GM23338 (cell line): ENCODE results near the gene GDPD4. TPM values are rescaled to one million over a fixed set of nuclear protein-coding genes. Genes with fewer than 3 reads are reported as not detected.

ENCODE experiments used
- ATAC-seq: fragments of 200-7000 bp; cut with Tn5 transposase; 3 replicates; pipeline ENCODE4 v1.9.1; 2020
- DNase-seq: peaks from one replicate; pipeline ENCODE4 v3.0.0-alpha.2; 2015; ENCODE audit warnings: low spot score
- H2AFZ ChIP-seq: fragments of 200-600 bp; sonication (generic); 2 replicates; pipeline ENCODE4 v1.8.0; 2016; ENCODE audit warnings: antibody characterized with exemption, mild to moderate bottlenecking, moderate library complexity
- H3F3A ChIP-seq: fragments of 200-600 bp; sonication (generic); replicated peaks from 2 replicates; pipeline ENCODE4 v1.8.0; 2017; ENCODE audit warnings: antibody characterized with exemption, mixed run types, low read depth
- H3K27ac ChIP-seq: fragments of 200-600 bp; sonication (generic); 2 replicates; pipeline ENCODE4 v1.6.1; 2016; ENCODE audit warnings: low read depth
- H3K27me3 ChIP-seq: fragments of 200-600 bp; sonication (generic); 2 replicates; pipeline ENCODE4 v1.8.0; 2016; ENCODE audit warnings: mild to moderate bottlenecking, mixed run types, moderate library complexity; ENCODE audit not compliant: insufficient read depth
- H3K36me3 ChIP-seq: fragments of 200-600 bp; sonication (generic); 2 replicates; pipeline ENCODE4 v1.8.0; 2016; ENCODE audit warnings: mild to moderate bottlenecking; ENCODE audit not compliant: insufficient read depth
- H3K4me1 ChIP-seq: fragments of 200-600 bp; sonication (generic); 2 replicates; pipeline ENCODE4 v1.8.0; 2016; ENCODE audit warnings: mild to moderate bottlenecking, moderate library complexity; ENCODE audit not compliant: insufficient read depth
- H3K4me2 ChIP-seq: fragments of 200-600 bp; sonication (generic); 2 replicates; pipeline ENCODE4 v1.7.1; 2017; ENCODE audit warnings: mixed run types
- H3K4me3 ChIP-seq: fragments of 200-600 bp; sonication (generic); 2 replicates; pipeline ENCODE4 v1.6.1; 2016; ENCODE audit warnings: mixed run types
- H3K79me2 ChIP-seq: fragments of 200-600 bp; sonication (generic); replicated peaks from 2 replicates; pipeline ENCODE4 v1.8.0; 2017; ENCODE audit warnings: mild to moderate bottlenecking; ENCODE audit not compliant: insufficient read depth
- H3K9me2 ChIP-seq: fragments of 200-600 bp; sonication (generic); 2 replicates; pipeline ENCODE4 v1.8.0; 2017; ENCODE audit not compliant: insufficient read depth
- H4K20me1 ChIP-seq: fragments of 200-600 bp; sonication (generic); replicated peaks from 2 replicates; pipeline ENCODE4 v1.8.0; 2017; ENCODE audit warnings: mild to moderate bottlenecking; ENCODE audit not compliant: insufficient read depth
- H3K27ac Mint-ChIP-seq: 2 replicates; pipeline ENCODE4 v1.8.0; 2020; ENCODE audit warnings: inconsistent platforms, mild to moderate bottlenecking, moderate library complexity, mixed read lengths
- H3K27me3 Mint-ChIP-seq: 3 replicates; pipeline ENCODE4 v1.8.0; 2022; ENCODE audit warnings: low read depth, mild to moderate bottlenecking, moderate library complexity, mixed read lengths, inconsistent platforms; ENCODE audit not compliant: insufficient read depth, poor library complexity
- H3K36me3 Mint-ChIP-seq: 3 replicates; pipeline ENCODE4 v1.8.0; 2021; ENCODE audit warnings: low read depth, mild to moderate bottlenecking, inconsistent platforms, moderate library complexity, mixed read lengths
- H3K4me1 Mint-ChIP-seq: 3 replicates; pipeline ENCODE4 v1.8.0; 2020; ENCODE audit warnings: mild to moderate bottlenecking, inconsistent platforms, mixed read lengths
- H3K4me3 Mint-ChIP-seq: 3 replicates; pipeline ENCODE4 v1.8.0; 2021; ENCODE audit warnings: moderate library complexity, mild to moderate bottlenecking, inconsistent platforms, mixed read lengths
- H3K9me3 Mint-ChIP-seq: 3 replicates; pipeline ENCODE4 v1.8.0; 2020; ENCODE audit warnings: moderate library complexity, mild to moderate bottlenecking, inconsistent platforms, mixed read lengths
- CREB1 ChIP-seq: fragments of 250-450 bp; sonication (Bioruptor Pico); IDR thresholded peaks from 2 replicates; pipeline ENCODE4 v1.5.0; 2020; ENCODE audit warnings: low read depth, mild to moderate bottlenecking, moderate library complexity
- EZH2 ChIP-seq: fragments of 200-600 bp; sonication (generic); IDR thresholded peaks from one replicate; pipeline ENCODE4 v1.8.0; 2017; ENCODE audit warnings: antibody characterized with exemption, mild to moderate bottlenecking, low read depth; ENCODE audit not compliant: unreplicated experiment
- EZH2phosphoT487 ChIP-seq: fragments of 200-600 bp; sonication (generic); IDR thresholded peaks from one replicate; pipeline ENCODE4 v1.8.1; 2018; ENCODE audit warnings: antibody characterized with exemption; ENCODE audit not compliant: unreplicated experiment
- JUNB ChIP-seq: IDR thresholded peaks from one replicate; pipeline ENCODE4 v1.6.1; 2016; ENCODE audit warnings: antibody characterized with exemption; ENCODE audit not compliant: unreplicated experiment
- NANOG ChIP-seq: IDR thresholded peaks from 2 replicates; pipeline ENCODE4 v1.6.1; 2016; ENCODE audit warnings: antibody characterized with exemption, borderline replicate concordance
- POLR2AphosphoS5 ChIP-seq: IDR thresholded peaks from 2 replicates; pipeline ENCODE4 v1.6.1; 2016; ENCODE audit warnings: antibody characterized with exemption, low read depth
- STAT1 ChIP-seq: IDR thresholded peaks from one replicate; pipeline ENCODE4 v1.6.1; 2016; ENCODE audit warnings: antibody characterized with exemption; ENCODE audit not compliant: unreplicated experiment
- ZNF114 ChIP-seq: fragments of 250-450 bp; sonication (Bioruptor Pico); IDR thresholded peaks from 2 replicates; pipeline ENCODE4 v1.5.0; 2020; ENCODE audit warnings: mild to moderate bottlenecking, moderate library complexity
- ZNF331 ChIP-seq: fragments of 250-450 bp; sonication (Bioruptor Pico); IDR thresholded peaks from 2 replicates; pipeline ENCODE4 v1.5.0; 2020; ENCODE audit warnings: low read depth, mild to moderate bottlenecking, moderate library complexity
- polyA plus RNA-seq: library from polyadenylated mRNA; unstranded; fragments of >200 nt; fragmentation: Nextera tagmentation; extraction: Ambion mirVana; gene quantifications from 2 replicates; pipeline ENCODE4 v1.2.1, GENCODE V29; 2016
- total RNA-seq: library from RNA; depleted of rRNA; stranded (reverse); fragments of >200 nt; shearing (Covaris generic); gene quantifications from 2 replicates; pipeline ENCODE4 v1.2.3, GENCODE V29; 2014
- TF ChIP-seq, protein P1 (sequence below): IDR thresholded peaks from one replicate; pipeline ENCODE4 v1.6.1; 2018; ENCODE audit warnings: antibody characterized with exemption; ENCODE audit not compliant: unreplicated experiment
- TF ChIP-seq, protein P2 (sequence below): fragments of 250-450 bp; sonication (Bioruptor Pico); IDR thresholded peaks from 2 replicates; pipeline ENCODE4 v1.5.0; 2020; ENCODE audit warnings: mild to moderate bottlenecking, moderate library complexity

Gene GDPD4
- total and polyA plus RNA-seq, 2 experiments from 2014 or later, result not detected

DNA sequence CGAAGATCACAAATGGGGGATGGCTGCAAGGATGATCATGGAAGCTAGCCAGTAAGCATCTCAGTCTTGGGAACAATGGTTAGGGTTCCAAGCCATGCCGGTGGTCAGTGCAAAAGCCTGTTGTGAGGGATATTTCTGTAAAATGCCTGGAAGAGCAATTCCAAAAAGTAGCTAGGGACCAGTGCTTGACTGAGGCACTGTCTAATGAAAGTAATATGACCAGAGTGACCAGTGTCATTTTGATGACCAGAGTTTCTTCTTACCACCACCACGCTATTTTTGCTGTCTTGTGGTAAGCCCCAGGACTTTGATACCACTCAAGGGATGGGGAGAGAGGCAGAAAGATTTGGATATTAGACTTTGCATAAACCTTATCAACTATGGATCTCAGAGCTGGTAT is 18.4 kb downstream of the GDPD4 start:
- H3K79me2 ChIP-seq, result no peaks in the 10 kb centered on the region
- no peak overlapping the region for H3K27ac Mint-ChIP-seq
- ATAC-seq (no peak), DNase-seq (no peak)
- H3K36me3 Mint-ChIP-seq, result no peaks in the 10 kb centered on the region
- H3K27me3 Mint-ChIP-seq, result no peaks in the 10 kb centered on the region
- H4K20me1 ChIP-seq, result no peaks in the 10 kb centered on the region
- H3K4me2 ChIP-seq, result no peak overlapping the region
- H3K27ac ChIP-seq, result no peak overlapping the region
- no peak overlapping the region for H2AFZ ChIP-seq
- H3K4me1 ChIP-seq, result no peaks in the 10 kb centered on the region
- H3K36me3 ChIP-seq, result no peaks in the 10 kb centered on the region
- H3F3A ChIP-seq, result no peaks in the 10 kb centered on the region
- H3K9me3 Mint-ChIP-seq, result no peaks in the 10 kb centered on the region
- no peak overlapping the region for H3K4me3 Mint-ChIP-seq
- no peaks in the 10 kb centered on the region for H3K4me1 Mint-ChIP-seq
- no peaks in the 10 kb centered on the region for H3K27me3 ChIP-seq
- H3K4me3 ChIP-seq, result no peak overlapping the region
- TF ChIP-seq POLR2AphosphoS5 (no peak), STAT1 (no peak), EZH2phosphoT487 (no peak), JUNB (no peak), EZH2 (no peak), CREB1 (CRISPR knock-in tag) (no peak)
- H3K9me2 ChIP-seq, result no peaks in the 10 kb centered on the region

DNA sequence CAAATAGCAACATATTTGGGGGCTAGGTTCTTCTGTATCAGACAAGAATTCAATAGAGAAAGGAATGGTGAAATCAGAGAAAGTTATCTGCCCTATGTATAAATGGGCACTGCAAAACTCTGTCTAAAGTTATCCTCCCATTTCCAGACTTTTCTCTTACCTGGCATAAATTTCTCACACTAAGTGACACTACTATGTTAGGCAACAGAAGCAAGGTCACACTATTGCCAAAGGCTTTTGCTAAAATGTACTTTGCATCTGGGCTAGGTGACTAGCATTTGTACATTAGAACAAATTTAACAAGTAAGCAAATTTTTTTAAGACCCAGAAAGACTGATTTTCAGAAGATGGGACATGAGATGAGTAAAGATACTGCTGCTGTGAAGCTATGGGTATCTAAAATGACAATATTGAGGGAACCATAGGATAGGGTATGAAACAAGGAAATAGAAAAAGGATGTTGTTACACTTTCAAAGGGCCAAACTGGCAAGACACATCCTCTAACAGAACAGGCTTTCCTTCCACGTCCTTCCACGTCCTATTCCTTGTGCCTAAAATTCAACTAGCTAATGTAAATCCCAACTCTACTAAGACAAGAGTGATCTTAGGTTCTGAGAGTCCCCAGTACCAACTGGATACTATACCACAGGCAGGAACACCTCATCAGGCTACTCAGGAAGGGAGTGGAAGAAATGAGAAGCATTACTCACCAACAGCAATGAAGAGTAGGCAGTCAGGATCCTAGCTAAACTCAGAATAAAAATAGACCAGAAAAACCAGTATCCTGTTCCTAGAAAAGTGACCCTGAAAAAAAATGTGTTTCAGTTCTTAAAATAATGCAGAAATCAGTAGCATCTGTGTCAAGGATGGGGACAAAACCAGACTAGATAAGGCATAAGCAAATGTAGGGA is 22.6 kb downstream of the GDPD4 start:
- H3K9me3 Mint-ChIP-seq, result no peaks in the 10 kb centered on the region
- no peaks in the 10 kb centered on the region for H3K27me3 Mint-ChIP-seq
- H2AFZ ChIP-seq, result no peak overlapping the region
- ATAC-seq, result no peak
- no peaks in the 10 kb centered on the region for H4K20me1 ChIP-seq
- H3F3A ChIP-seq, result no peaks in the 10 kb centered on the region
- no peaks in the 10 kb centered on the region for H3K36me3 Mint-ChIP-seq
- H3K4me1 Mint-ChIP-seq, result no peaks in the 10 kb centered on the region
- no peak overlapping the region for H3K27ac Mint-ChIP-seq
- H3K4me3 Mint-ChIP-seq, result no peak overlapping the region
- H3K9me2 ChIP-seq, result peaks cover 4% of the 10 kb centered on the region; the same call in 1 of the 2 replicates
- H3K36me3 ChIP-seq, result no peaks in the 10 kb centered on the region
- no peak overlapping the region for H3K4me2 ChIP-seq
- no peak overlapping the region for H3K4me3 ChIP-seq
- H3K27me3 ChIP-seq, result no peaks in the 10 kb centered on the region
- no peak for DNase-seq
- H3K79me2 ChIP-seq, result no peaks in the 10 kb centered on the region
- no peak overlapping the region for H3K27ac ChIP-seq
- no peaks in the 10 kb centered on the region for H3K4me1 ChIP-seq
- TF ChIP-seq NANOG, result no peak
- no peak for TF ChIP-seq CREB1 (CRISPR knock-in tag)
- no peak for TF ChIP-seq ZNF331 (CRISPR knock-in tag)
- no peak for TF ChIP-seq EZH2phosphoT487
- TF ChIP-seq EZH2, result no peak
- TF ChIP-seq, protein P1, sequence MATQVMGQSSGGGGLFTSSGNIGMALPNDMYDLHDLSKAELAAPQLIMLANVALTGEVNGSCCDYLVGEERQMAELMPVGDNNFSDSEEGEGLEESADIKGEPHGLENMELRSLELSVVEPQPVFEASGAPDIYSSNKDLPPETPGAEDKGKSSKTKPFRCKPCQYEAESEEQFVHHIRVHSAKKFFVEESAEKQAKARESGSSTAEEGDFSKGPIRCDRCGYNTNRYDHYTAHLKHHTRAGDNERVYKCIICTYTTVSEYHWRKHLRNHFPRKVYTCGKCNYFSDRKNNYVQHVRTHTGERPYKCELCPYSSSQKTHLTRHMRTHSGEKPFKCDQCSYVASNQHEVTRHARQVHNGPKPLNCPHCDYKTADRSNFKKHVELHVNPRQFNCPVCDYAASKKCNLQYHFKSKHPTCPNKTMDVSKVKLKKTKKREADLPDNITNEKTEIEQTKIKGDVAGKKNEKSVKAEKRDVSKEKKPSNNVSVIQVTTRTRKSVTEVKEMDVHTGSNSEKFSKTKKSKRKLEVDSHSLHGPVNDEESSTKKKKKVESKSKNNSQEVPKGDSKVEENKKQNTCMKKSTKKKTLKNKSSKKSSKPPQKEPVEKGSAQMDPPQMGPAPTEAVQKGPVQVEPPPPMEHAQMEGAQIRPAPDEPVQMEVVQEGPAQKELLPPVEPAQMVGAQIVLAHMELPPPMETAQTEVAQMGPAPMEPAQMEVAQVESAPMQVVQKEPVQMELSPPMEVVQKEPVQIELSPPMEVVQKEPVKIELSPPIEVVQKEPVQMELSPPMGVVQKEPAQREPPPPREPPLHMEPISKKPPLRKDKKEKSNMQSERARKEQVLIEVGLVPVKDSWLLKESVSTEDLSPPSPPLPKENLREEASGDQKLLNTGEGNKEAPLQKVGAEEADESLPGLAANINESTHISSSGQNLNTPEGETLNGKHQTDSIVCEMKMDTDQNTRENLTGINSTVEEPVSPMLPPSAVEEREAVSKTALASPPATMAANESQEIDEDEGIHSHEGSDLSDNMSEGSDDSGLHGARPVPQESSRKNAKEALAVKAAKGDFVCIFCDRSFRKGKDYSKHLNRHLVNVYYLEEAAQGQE, result no peak
- TF ChIP-seq, protein P2, sequence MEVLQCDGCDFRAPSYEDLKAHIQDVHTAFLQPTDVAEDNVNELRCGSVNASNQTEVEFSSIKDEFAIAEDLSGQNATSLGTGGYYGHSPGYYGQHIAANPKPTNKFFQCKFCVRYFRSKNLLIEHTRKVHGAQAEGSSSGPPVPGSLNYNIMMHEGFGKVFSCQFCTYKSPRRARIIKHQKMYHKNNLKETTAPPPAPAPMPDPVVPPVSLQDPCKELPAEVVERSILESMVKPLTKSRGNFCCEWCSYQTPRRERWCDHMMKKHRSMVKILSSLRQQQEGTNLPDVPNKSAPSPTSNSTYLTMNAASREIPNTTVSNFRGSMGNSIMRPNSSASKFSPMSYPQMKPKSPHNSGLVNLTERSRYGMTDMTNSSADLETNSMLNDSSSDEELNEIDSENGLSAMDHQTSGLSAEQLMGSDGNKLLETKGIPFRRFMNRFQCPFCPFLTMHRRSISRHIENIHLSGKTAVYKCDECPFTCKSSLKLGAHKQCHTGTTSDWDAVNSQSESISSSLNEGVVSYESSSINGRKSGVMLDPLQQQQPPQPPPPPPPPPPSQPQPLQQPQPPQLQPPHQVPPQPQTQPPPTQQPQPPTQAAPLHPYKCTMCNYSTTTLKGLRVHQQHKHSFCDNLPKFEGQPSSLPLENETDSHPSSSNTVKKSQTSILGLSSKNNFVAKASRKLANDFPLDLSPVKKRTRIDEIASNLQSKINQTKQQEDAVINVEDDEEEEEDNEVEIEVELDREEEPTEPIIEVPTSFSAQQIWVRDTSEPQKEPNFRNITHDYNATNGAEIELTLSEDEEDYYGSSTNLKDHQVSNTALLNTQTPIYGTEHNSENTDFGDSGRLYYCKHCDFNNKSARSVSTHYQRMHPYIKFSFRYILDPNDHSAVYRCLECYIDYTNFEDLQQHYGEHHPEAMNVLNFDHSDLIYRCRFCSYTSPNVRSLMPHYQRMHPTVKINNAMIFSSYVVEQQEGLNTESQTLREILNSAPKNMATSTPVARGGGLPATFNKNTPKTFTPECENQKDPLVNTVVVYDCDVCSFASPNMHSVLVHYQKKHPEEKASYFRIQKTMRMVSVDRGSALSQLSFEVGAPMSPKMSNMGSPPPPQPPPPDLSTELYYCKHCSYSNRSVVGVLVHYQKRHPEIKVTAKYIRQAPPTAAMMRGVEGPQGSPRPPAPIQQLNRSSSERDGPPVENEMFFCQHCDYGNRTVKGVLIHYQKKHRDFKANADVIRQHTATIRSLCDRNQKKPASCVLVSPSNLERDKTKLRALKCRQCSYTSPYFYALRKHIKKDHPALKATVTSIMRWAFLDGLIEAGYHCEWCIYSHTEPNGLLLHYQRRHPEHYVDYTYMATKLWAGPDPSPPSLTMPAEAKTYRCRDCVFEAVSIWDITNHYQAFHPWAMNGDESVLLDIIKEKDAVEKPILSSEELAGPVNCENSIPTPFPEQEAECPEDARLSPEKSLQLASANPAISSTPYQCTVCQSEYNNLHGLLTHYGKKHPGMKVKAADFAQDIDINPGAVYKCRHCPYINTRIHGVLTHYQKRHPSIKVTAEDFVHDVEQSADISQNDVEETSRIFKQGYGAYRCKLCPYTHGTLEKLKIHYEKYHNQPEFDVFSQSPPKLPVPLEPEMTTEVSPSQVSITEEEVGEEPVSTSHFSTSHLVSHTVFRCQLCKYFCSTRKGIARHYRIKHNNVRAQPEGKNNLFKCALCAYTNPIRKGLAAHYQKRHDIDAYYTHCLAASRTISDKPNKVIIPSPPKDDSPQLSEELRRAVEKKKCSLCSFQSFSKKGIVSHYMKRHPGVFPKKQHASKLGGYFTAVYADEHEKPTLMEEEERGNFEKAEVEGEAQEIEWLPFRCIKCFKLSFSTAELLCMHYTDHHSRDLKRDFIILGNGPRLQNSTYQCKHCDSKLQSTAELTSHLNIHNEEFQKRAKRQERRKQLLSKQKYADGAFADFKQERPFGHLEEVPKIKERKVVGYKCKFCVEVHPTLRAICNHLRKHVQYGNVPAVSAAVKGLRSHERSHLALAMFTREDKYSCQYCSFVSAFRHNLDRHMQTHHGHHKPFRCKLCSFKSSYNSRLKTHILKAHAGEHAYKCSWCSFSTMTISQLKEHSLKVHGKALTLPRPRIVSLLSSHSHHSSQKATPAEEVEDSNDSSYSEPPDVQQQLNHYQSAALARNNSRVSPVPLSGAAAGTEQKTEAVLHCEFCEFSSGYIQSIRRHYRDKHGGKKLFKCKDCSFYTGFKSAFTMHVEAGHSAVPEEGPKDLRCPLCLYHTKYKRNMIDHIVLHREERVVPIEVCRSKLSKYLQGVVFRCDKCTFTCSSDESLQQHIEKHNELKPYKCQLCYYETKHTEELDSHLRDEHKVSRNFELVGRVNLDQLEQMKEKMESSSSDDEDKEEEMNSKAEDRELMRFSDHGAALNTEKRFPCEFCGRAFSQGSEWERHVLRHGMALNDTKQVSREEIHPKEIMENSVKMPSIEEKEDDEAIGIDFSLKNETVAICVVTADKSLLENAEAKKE (CRISPR knock-in tag), result no peak
- no peak for TF ChIP-seq JUNB
- TF ChIP-seq ZNF114 (CRISPR knock-in tag), result no peak
- no peak for TF ChIP-seq STAT1
